H9 (cell line): Measurements from ENCODE around the gene RNF114. TPM values are rescaled to one million over a fixed set of nuclear protein-coding genes. Genes with fewer than 3 reads are reported as not detected.

Experiments used
- DNase-seq: peaks from one replicate; pipeline ENCODE4 v3.0.0-alpha.2; 2017
- H2AFZ ChIP-seq: one replicate; pipeline ENCODE4 v1.6.1; 2013; ENCODE audit warnings: mild to moderate bottlenecking, low read length, control low read depth, moderate library complexity
- H2AK5ac ChIP-seq: 2 replicates; pipeline ENCODE4 v1.6.1; 2013; ENCODE audit warnings: low read length, control low read depth, mixed read lengths; ENCODE audit not compliant: insufficient read length
- H2BK120ac ChIP-seq: one replicate; pipeline ENCODE4 v1.6.1; 2013; ENCODE audit warnings: low read depth, mild to moderate bottlenecking, low read length, control low read depth, inconsistent platforms; ENCODE audit not compliant: poor library complexity, severe bottlenecking
- H2BK12ac ChIP-seq: 2 replicates; pipeline ENCODE4 v1.6.1; 2013; ENCODE audit warnings: low read length, control low read depth, mixed read lengths, low read depth; ENCODE audit not compliant: insufficient read length
- H2BK15ac ChIP-seq: 2 replicates; pipeline ENCODE4 v1.6.1; 2013; ENCODE audit warnings: low read depth, low read length, control low read depth
- H2BK20ac ChIP-seq: one replicate; pipeline ENCODE4 v1.6.1; 2013; ENCODE audit warnings: low read depth, mild to moderate bottlenecking, low read length, control low read depth, inconsistent platforms; ENCODE audit not compliant: poor library complexity, severe bottlenecking
- H2BK5ac ChIP-seq: 2 replicates; pipeline ENCODE4 v1.6.1; 2013; ENCODE audit warnings: low read length, control low read depth, mixed read lengths; ENCODE audit not compliant: insufficient read length
- H3K14ac ChIP-seq: 2 replicates; pipeline ENCODE4 v1.6.1; 2013; ENCODE audit warnings: low read length, control low read depth; ENCODE audit not compliant: insufficient read depth
- H3K18ac ChIP-seq: 2 replicates; pipeline ENCODE4 v1.6.1; 2013; ENCODE audit warnings: low read depth, mild to moderate bottlenecking, mixed read lengths, low read length, control low read depth; ENCODE audit not compliant: insufficient read length
- H3K23ac ChIP-seq: 2 replicates; pipeline ENCODE4 v1.6.1; 2013; ENCODE audit warnings: low read length, control low read depth, mixed read lengths, low read depth; ENCODE audit not compliant: insufficient read length
- H3K23me2 ChIP-seq: 2 replicates; pipeline ENCODE4 v1.6.1; 2013; ENCODE audit warnings: low read depth, mild to moderate bottlenecking, mixed read lengths, low read length, control low read depth; ENCODE audit not compliant: insufficient read length, poor library complexity, severe bottlenecking
- H3K27ac ChIP-seq: 2 replicates; pipeline ENCODE4 v1.5.1; 2013; ENCODE audit warnings: low read length, control low read depth, mixed read lengths, low read depth; ENCODE audit not compliant: insufficient read length
- H3K27me3 ChIP-seq: 2 replicates; pipeline ENCODE4 v1.6.1; 2013; ENCODE audit warnings: low read length, control low read depth, inconsistent platforms; ENCODE audit not compliant: insufficient read depth
- H3K4ac ChIP-seq: 2 replicates; pipeline ENCODE4 v1.6.1; 2013; ENCODE audit warnings: low read depth, mild to moderate bottlenecking, control low read depth, inconsistent platforms, low read length, moderate library complexity
- H3K4me1 ChIP-seq: 2 replicates; pipeline ENCODE4 v1.6.1; 2013; ENCODE audit warnings: low read length, control low read depth, inconsistent platforms; ENCODE audit not compliant: insufficient read depth
- H3K4me2 ChIP-seq: 2 replicates; pipeline ENCODE4 v1.6.1; 2013; ENCODE audit warnings: low read length, control low read depth, mixed read lengths; ENCODE audit not compliant: insufficient read length, insufficient read depth
- H3K56ac ChIP-seq: 2 replicates; pipeline ENCODE4 v1.6.1; 2013; ENCODE audit warnings: low read depth, mild to moderate bottlenecking, mixed read lengths, low read length, control low read depth; ENCODE audit not compliant: insufficient read length
- H3K79me1 ChIP-seq: 2 replicates; pipeline ENCODE4 v1.6.1; 2013; ENCODE audit warnings: low read depth, mild to moderate bottlenecking, moderate library complexity, low read length, control low read depth, inconsistent platforms; ENCODE audit not compliant: insufficient read depth, poor library complexity, severe bottlenecking
- H3K79me2 ChIP-seq: 2 replicates; pipeline ENCODE4 v1.6.1; 2013; ENCODE audit warnings: low read length, control low read depth, inconsistent platforms; ENCODE audit not compliant: insufficient read depth
- H3K9ac ChIP-seq: 2 replicates; pipeline ENCODE4 v1.6.1; 2013; ENCODE audit warnings: low read length, control low read depth, mixed read lengths; ENCODE audit not compliant: insufficient read length; ENCODE audit errors: extremely low read depth
- H3K9me3 ChIP-seq: one replicate; pipeline ENCODE4 v1.6.1; 2013; ENCODE audit warnings: low read depth, low read length, inconsistent platforms; ENCODE audit not compliant: control insufficient read depth
- H3T11ph ChIP-seq: one replicate; pipeline ENCODE4 v1.6.1; 2013; ENCODE audit warnings: mild to moderate bottlenecking, low read length, control low read depth, inconsistent platforms
- H4K20me1 ChIP-seq: one replicate; pipeline ENCODE4 v1.6.1; 2013; ENCODE audit not compliant: control insufficient read depth, insufficient read length, insufficient read depth
- H4K5ac ChIP-seq: 2 replicates; pipeline ENCODE4 v1.6.1; 2013; ENCODE audit warnings: low read depth, mild to moderate bottlenecking, mixed read lengths, low read length, control low read depth; ENCODE audit not compliant: insufficient read length
- H4K8ac ChIP-seq: replicated peaks from 2 replicates; pipeline ENCODE4 v1.6.1; 2013; ENCODE audit warnings: low read length, control low read depth, mixed read lengths, low read depth; ENCODE audit not compliant: insufficient read length
- H4K91ac ChIP-seq: 2 replicates; pipeline ENCODE4 v1.6.1; 2013; ENCODE audit warnings: low read depth, mild to moderate bottlenecking, moderate library complexity, mixed read lengths, low read length, control low read depth; ENCODE audit not compliant: insufficient read length
- H3K27ac Mint-ChIP-seq, 3 experiments: 2 replicates in 2 of 3; 3 replicates in 1 of 3; pipeline ENCODE4 v1.8.0; 2020 to 2021; ENCODE audit warnings: mixed read lengths in 3 of 3, mild to moderate bottlenecking in 1 of 3, moderate library complexity in 1 of 3
- H3K27me3 Mint-ChIP-seq: 2 replicates; pipeline ENCODE4 v1.8.0; 2021; ENCODE audit warnings: low read depth, mild to moderate bottlenecking, moderate library complexity, mixed read lengths
- H3K36me3 Mint-ChIP-seq, 3 experiments: 2 replicates in 2 of 3; 3 replicates in 1 of 3; pipeline ENCODE4 v1.8.0; 2020 to 2021; ENCODE audit warnings: low read depth in 3 of 3, mixed read lengths in 3 of 3; ENCODE audit not compliant: insufficient read depth in 1 of 3
- H3K4me1 Mint-ChIP-seq, 2 experiments: 2 replicates each; pipeline ENCODE4 v1.8.0; 2020; ENCODE audit warnings: mixed read lengths in 2 of 2
- H3K4me3 Mint-ChIP-seq, 2 experiments: 2 replicates in 1 of 2; 3 replicates in 1 of 2; pipeline ENCODE4 v1.8.0; 2020 to 2021; ENCODE audit warnings: mild to moderate bottlenecking in 2 of 2, mixed read lengths in 2 of 2, moderate library complexity in 1 of 2
- H3K9me3 Mint-ChIP-seq, 2 experiments: 2 replicates in 1 of 2; 3 replicates in 1 of 2; pipeline ENCODE4 v1.8.0; 2020; ENCODE audit warnings: mild to moderate bottlenecking in 2 of 2, mixed read lengths in 2 of 2, moderate library complexity in 1 of 2
- WGBS: extraction: QIAGEN DNeasy Blood & Tissue Kit; methylation state at CpG from one replicate; pipeline ENCODE4 v1.1.7; 2013; ENCODE audit warnings: missing lambda C conversion rate, low lambda C conversion rate, mixed read lengths; ENCODE audit not compliant: insufficient read length; ENCODE audit errors: extremely low coverage; 5-methylcytosine and 5-hydroxymethylcytosine counted together
- total RNA-seq: library from RNA; stranded (reverse); gene quantifications from 2 replicates; pipeline ENCODE4 v1.2.1, GENCODE V29; 2021
- TF ChIP-seq, protein P1 (sequence below): fragments of 200-600 bp; sonication (generic); conservative IDR thresholded peaks from 3 replicates; pipeline ENCODE4 v1.8.0; 2021; ENCODE audit warnings: antibody characterized with exemption, mild to moderate bottlenecking

RNF114 gene
- total RNA-seq, 1 experiment from 2014 or later: 75.5 TPM

DNA sequence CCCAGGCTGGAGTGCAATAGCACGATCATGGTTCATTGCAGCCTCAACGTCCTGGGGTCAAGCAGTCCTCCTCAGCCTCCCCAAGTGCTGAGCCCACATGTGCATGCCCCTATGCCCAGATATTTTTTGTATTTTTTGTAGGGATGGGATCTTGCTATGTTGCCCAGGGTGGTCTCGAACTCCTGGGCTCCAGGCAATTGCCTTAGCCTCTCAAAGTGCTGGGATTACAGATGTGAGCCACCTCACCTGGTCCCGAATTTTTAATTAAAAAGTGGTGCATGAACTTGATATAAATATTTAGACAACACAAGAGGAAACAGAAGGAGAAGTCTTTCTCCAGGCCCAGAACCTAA lies 7.1 kb upstream of the RNF114 start:
- H3K23me2 ChIP-seq: no peaks in the 10 kb centered on the region
- no peak overlapping the region for H2BK120ac ChIP-seq
- H2AFZ ChIP-seq: no peak overlapping the region
- no peak overlapping the region for H3K18ac ChIP-seq
- H3K36me3 Mint-ChIP-seq: no peaks in the 10 kb centered on the region
- H4K8ac ChIP-seq: no peak overlapping the region
- H3K27ac ChIP-seq: no peak overlapping the region
- H3K27me3 Mint-ChIP-seq: peaks cover 3% of the 10 kb centered on the region; the same call in 1 of the 2 replicates
- H3K14ac ChIP-seq: no peak overlapping the region
- H3K9me3 ChIP-seq: no peaks in the 10 kb centered on the region
- no peak overlapping the region for H4K5ac ChIP-seq
- WGBS: no CpG with 5 or more reads among the region's 4 CpGs
- no peak overlapping the region for H3K9ac ChIP-seq
- no peak overlapping the region for H4K91ac ChIP-seq
- H3T11ph ChIP-seq: no peak overlapping the region
- no peak overlapping the region for H2BK20ac ChIP-seq
- H3K4me1 ChIP-seq: no peaks in the 10 kb centered on the region
- TF ChIP-seq, protein P1, sequence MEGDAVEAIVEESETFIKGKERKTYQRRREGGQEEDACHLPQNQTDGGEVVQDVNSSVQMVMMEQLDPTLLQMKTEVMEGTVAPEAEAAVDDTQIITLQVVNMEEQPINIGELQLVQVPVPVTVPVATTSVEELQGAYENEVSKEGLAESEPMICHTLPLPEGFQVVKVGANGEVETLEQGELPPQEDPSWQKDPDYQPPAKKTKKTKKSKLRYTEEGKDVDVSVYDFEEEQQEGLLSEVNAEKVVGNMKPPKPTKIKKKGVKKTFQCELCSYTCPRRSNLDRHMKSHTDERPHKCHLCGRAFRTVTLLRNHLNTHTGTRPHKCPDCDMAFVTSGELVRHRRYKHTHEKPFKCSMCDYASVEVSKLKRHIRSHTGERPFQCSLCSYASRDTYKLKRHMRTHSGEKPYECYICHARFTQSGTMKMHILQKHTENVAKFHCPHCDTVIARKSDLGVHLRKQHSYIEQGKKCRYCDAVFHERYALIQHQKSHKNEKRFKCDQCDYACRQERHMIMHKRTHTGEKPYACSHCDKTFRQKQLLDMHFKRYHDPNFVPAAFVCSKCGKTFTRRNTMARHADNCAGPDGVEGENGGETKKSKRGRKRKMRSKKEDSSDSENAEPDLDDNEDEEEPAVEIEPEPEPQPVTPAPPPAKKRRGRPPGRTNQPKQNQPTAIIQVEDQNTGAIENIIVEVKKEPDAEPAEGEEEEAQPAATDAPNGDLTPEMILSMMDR: no peak
- peaks cover 0 to 2% of the 10 kb centered on the region in 2 experiments; a peak in 1 of 5 replicates for H3K9me3 Mint-ChIP-seq
- no peak overlapping the region for H3K27ac Mint-ChIP-seq
- no peaks in the 10 kb centered on the region for H3K79me2 ChIP-seq
- no peaks in the 10 kb centered on the region for H4K20me1 ChIP-seq
- H2BK12ac ChIP-seq: no peak overlapping the region
- peaks cover 0 to 2% of the 10 kb centered on the region in 2 experiments; a peak in 1 of 4 replicates for H3K4me1 Mint-ChIP-seq
- H3K56ac ChIP-seq: no peak overlapping the region
- H2AK5ac ChIP-seq: no peak overlapping the region
- no peak for DNase-seq
- H3K23ac ChIP-seq: no peak overlapping the region
- no peak overlapping the region for H2BK15ac ChIP-seq
- no peaks in the 10 kb centered on the region for H3K27me3 ChIP-seq
- no peaks in the 10 kb centered on the region for H3K79me1 ChIP-seq
- H3K4ac ChIP-seq: no peak overlapping the region
- no peak overlapping the region for H3K4me2 ChIP-seq
- no peak overlapping the region for H3K4me3 Mint-ChIP-seq
- H2BK5ac ChIP-seq: no peak overlapping the region
